ENCODE results near the gene RHOV. TPM values are rescaled to one million over a fixed set of nuclear protein-coding genes. Genes with fewer than 3 reads are reported as not detected.

Gene RHOV
- total RNA-seq, 2 donors from 2014 or later = not detected

DNA sequence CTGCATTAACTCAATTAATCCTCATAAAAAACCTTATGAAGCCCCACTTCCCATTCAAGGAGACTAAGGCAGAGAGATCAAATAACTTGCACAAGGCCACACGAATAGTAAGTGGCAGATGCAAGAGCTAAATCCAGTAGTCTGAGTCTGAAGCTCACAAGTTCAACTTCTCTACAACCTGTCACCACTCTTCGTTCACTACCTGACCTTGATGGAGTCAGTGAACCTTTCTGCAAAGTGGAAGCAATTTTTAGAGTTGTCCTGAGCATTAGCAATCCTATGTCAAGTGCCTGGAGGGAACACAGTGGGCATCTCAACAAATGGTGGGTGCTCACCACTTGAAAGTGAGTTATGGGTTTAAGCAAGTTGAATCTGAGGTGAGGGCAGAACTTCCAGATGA is 32.3 kb downstream of the RHOV start:
- Mint-ChIP-seq H3K27ac (no peak overlapping the region), H3K27me3 (peaks cover 7 to 19% of the 10 kb centered on the region in 2 donors), H3K36me3 (no peaks in the 10 kb centered on the region), H3K9me3 (no peaks in the 10 kb centered on the region), H3K4me1 (ENCODE audit: low read depth in 2 of 2) (peaks cover 5 to 6% of the 10 kb centered on the region in 2 donors), H3K4me3 (no peak overlapping the region)
- ATAC-seq = no peak
- DNase-seq (ENCODE audit: low spot score) = no peak

DNA sequence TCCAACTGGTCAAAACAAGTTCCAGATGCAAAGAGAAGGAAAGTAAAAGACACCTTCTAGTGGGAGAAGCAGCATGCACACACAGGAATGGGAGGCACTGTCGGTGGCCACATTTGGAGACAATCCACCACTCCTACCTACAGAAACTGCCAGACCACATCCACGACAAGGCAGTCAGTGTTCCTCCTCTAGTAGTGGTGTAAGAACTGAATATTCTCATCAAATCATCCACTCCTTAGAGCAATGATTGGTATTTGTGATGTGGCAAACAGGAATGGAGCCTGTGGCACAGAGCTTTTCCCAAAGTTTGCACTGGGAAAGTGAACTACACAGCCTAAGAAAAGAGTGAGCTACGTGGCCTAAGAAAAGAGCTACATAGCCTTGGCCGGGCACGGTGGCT is 35.3 kb downstream of the RHOV start:
- H3K4me3 Mint-ChIP-seq = no peak overlapping the region

DNA sequence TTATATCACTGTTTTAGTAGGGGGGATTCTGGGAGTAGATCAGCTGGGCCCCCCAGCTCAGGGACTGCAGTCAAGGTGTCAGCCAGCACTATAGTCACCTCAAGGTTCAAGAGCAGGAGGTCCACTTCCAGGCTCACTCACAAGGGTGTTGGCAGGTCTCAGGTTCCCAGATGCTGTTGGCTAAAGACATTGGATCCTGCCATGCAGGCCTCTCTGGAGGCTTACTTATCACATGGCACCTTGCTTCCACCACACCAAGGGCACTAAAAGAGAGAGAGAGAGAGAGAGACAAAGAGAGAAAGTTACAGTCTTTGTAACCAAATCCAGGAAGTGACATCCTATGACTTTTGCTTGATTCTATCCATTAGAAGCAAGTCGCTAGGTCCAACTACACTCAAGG is 38.0 kb downstream of the RHOV start:
- Mint-ChIP-seq H3K36me3 (no peaks in the 10 kb centered on the region), H3K9me3 (no peaks in the 10 kb centered on the region), H3K27me3 (no peaks in the 10 kb centered on the region), H3K27ac (no peak overlapping the region), H3K4me1 (ENCODE audit: low read depth in 2 of 2) (no peaks in the 10 kb centered on the region), H3K4me3 (no peak overlapping the region)
- ATAC-seq (no peak), DNase-seq (ENCODE audit: low spot score) (no peak)

More for the DNA sequence above, 35.3 kb downstream of the RHOV start:
- Mint-ChIP-seq H3K36me3 (no peaks in the 10 kb centered on the region), H3K27me3 (peaks cover 0 to 10% of the 10 kb centered on the region in 2 donors), H3K27ac (no peak overlapping the region), H3K4me1 (ENCODE audit: low read depth in 2 of 2) (peaks cover 0 to 2% of the 10 kb centered on the region in 2 donors), H3K9me3 (no peaks in the 10 kb centered on the region)
- ATAC-seq = no peak
- DNase-seq (ENCODE audit: low spot score) = peak; percentile 6

DNA sequence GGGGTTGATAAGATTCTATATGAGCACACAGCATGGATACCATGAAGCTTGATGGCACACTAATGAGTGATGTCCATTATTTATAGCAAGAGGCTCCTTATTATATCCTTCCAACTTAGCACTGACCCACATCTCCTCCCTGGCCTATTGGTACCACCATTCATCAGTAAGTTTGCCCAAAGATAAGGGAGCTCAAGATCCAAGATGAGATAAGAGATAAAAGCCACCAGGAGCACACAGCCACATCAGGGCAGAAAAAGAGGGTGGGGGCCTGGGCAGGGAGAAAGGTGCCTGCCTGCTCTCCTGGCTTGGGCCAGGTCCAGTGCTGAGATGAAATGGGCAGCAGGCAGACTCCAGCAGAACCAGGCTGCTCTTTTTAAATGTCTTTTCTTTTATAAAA is 41.1 kb downstream of the RHOV start:
- no peak for DNase-seq (ENCODE audit: low spot score)
- H3K9me3 Mint-ChIP-seq = no peaks in the 10 kb centered on the region
- H3K4me3 Mint-ChIP-seq = no peak overlapping the region
- H3K4me1 Mint-ChIP-seq (ENCODE audit: low read depth in 2 of 2) = no peaks in the 10 kb centered on the region
- H3K27me3 Mint-ChIP-seq = peaks cover 0 to 3% of the 10 kb centered on the region in 2 donors
- ATAC-seq = no peak
- H3K27ac Mint-ChIP-seq = no peak overlapping the region
- no peaks in the 10 kb centered on the region for H3K36me3 Mint-ChIP-seq

DNA sequence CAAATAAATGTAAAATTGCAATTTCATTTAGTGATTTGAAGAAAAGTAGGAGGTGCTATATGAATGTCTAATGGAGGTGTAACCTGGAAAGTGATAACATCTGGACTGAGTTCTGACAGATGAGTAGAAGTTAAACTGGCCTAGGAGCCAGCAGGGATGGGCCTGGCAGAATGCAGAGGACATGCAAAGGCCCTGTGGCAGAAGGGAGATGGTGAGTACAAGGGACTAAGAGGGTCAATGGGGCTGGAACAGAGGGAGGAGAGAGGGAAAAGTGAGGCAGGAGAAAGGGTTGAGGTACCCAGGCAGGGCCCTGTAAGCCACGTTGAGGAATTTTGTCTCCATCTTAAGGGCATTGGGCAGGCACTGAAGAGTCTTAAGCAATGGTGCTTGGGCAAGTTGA is 42.2 kb downstream of the RHOV start:
- ATAC-seq (no peak), DNase-seq (ENCODE audit: low spot score) (no peak)
- Mint-ChIP-seq H3K27me3 (peaks cover 0 to 5% of the 10 kb centered on the region in 2 donors), H3K4me3 (no peak overlapping the region), H3K4me1 (ENCODE audit: low read depth in 2 of 2) (no peaks in the 10 kb centered on the region), H3K36me3 (no peaks in the 10 kb centered on the region), H3K27ac (no peak overlapping the region), H3K9me3 (no peaks in the 10 kb centered on the region)

DNA sequence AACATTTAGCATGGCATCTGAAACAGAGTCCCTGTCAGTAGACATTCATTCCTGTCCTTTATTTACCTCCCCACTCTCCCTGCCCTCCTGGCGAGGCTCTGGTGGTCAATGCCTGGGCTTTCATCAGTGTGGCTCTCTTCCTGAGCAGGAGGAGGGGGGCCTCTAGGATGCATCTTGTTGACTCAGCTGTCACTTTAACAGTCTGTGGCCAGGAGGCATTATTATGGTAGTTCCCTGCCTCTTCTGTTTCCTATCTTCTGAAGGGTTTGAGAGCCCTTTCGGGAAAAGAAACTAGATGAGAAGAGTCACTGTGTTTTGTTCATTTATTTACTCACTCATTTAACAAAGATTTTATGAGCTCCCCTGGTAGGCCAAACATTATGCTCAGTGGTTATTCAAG is 43.1 kb downstream of the RHOV start:
- peaks cover 0 to 5% of the 10 kb centered on the region in 2 donors for H3K27me3 Mint-ChIP-seq
- H3K4me3 Mint-ChIP-seq = no peak overlapping the region
- ATAC-seq = no peak
- no peaks in the 10 kb centered on the region for H3K4me1 Mint-ChIP-seq (ENCODE audit: low read depth in 2 of 2)
- H3K36me3 Mint-ChIP-seq = no peaks in the 10 kb centered on the region
- no peak for DNase-seq (ENCODE audit: low spot score)
- H3K9me3 Mint-ChIP-seq = no peaks in the 10 kb centered on the region
- H3K27ac Mint-ChIP-seq = no peak overlapping the region

DNA sequence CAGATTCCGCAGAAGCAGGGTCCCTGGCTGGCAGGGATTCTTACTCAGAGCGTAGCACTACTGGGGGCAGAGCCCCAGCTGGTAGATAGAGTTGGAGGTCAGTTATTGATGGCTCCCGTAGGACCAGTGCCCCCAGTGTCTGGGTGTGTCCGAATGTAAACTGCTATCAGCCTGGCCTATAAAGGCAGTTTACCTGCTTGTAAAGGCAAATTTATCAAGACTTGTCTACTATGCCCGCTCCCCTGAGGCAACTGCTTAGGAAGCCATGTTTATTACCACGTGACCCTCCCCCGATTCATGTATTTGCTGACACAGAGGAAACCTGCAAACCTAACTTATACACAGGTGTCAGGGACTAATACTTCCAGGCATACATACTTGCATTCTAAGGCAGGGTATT is 44.9 kb downstream of the RHOV start:
- H3K27me3 Mint-ChIP-seq = peaks cover 0 to 5% of the 10 kb centered on the region in 2 donors
- DNase-seq (ENCODE audit: low spot score) (no peak), ATAC-seq (no peak)
- no peaks in the 10 kb centered on the region for H3K9me3 Mint-ChIP-seq
- H3K36me3 Mint-ChIP-seq = no peaks in the 10 kb centered on the region
- H3K4me3 Mint-ChIP-seq = no peak overlapping the region
- no peak overlapping the region for H3K27ac Mint-ChIP-seq
- H3K4me1 Mint-ChIP-seq (ENCODE audit: low read depth in 2 of 2) = no peaks in the 10 kb centered on the region

DNA sequence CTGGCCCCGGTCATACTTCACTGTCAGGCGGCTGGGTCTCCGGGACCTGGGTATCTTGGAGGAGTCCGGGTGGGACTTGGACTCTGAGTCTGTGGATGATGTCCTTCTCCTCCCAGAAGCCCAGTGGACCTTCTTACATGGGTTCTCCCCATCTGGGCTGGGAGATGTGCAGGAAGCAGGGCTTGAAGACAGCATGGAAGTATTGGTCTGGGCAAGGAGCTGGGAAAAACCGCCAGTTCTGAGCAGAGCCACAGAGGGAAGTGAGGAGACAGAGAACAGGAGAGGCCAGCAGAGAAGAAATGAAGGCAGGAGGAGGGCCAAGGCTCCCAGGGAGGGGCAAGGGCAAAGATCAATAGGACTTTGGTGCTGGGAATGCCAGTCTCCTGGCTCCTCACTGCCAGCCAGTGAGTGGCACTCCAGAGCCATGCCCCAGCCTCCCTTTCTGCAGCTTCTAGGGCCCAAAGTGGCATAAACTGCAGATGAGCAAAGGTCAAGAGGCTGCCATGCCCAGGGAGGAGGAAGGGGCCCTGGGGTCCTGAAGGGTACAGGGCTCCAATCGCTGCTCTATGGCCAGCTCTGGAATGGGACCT is 45.5 kb downstream of the RHOV start, which contains the start of gene PPP1R14D:
PPP1R14D (minus strand) TSS at position 262 of the 590 bp plus-strand sequence; CDS start at position 195, 67 bp downstream.
- peaks cover 0 to 5% of the 10 kb centered on the region in 2 donors for H3K27me3 Mint-ChIP-seq
- H3K9me3 Mint-ChIP-seq = no peaks in the 10 kb centered on the region
- no peaks in the 10 kb centered on the region for H3K4me1 Mint-ChIP-seq (ENCODE audit: low read depth in 2 of 2)
- no peak within 1 kb of the TSS for H3K27ac Mint-ChIP-seq
- DNase-seq (ENCODE audit: low spot score) (no peak), ATAC-seq (peak in 1 of 2 donors; percentile 56)
- H3K4me3 Mint-ChIP-seq = no peak within 1 kb of the TSS
- H3K36me3 Mint-ChIP-seq = no peaks in the 10 kb centered on the region

DNA sequence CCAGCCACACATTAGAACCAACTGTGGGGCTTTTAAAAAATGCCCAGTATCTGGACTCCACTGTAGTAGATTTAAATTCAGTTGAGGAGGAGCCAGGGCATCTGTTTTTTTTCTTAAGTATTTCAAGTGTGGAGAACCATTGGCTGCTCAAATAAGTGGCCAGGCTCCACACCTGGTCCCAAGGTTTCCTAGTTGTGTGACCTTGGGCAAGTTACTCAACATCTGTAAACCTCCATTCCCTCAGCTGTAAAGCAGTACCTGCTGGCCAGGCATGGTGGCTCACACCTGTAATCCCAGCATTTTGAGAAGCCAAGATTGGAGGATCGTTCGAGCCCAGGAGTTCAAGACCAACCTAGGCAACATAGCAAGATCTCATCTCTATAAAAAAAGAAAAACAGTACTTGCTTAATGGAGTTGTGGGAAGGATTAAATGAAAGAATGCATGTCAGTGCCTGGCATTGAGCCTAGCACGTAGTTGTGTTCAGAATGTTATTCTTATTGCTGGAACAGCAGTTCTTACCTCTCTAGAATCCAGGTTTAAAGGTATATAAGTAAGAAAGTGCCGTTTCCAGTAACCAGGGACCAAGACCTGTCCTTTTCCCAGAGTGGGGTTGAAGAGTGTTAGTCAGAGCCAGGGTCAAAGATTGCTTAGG is 47.5 kb downstream of the RHOV start:
- no peaks in the 10 kb centered on the region for H3K36me3 Mint-ChIP-seq
- DNase-seq (ENCODE audit: low spot score) (no peak), ATAC-seq (no peak)
- no peaks in the 10 kb centered on the region for H3K4me1 Mint-ChIP-seq (ENCODE audit: low read depth in 2 of 2)
- no peak overlapping the region for H3K4me3 Mint-ChIP-seq
- peaks cover 0 to 5% of the 10 kb centered on the region in 2 donors for H3K27me3 Mint-ChIP-seq
- no peak overlapping the region for H3K27ac Mint-ChIP-seq
- H3K9me3 Mint-ChIP-seq = no peaks in the 10 kb centered on the region

DNA sequence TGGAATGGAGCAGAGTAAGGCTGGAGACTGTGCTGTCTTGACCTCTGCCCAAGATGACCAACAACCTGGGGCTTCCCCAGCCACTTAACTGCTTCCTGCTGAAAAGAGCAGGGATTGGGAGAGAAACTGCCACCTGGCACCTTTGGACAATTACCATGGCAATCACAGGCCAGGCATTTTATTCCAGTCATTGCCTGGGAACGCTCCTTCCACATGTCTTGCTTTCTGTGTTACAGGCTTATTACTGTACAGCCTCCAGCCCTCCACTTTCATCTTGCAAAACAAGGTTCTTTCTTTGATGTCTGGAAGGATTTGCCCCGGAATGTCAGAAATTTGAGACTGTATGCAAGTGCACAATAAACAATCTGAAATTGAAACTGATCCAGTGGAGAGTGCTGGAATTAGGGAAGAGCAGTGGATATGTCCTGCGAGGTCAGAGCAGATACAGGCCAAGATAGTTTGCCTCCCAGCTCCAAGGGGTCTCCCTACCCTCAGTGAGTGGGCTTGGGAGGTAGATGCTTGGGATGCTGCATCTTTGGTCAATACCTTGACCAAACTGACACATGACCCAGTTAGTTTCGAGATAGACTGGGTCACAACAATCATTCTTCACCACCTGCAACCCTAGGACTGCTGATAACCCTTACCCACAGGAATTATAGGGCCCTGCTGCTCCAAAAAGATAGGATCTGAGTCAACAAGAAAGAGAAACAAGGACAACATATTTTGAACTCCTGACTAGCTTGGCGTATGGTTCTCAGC is 48.2 kb downstream of the RHOV start:
- H3K27me3 Mint-ChIP-seq = peaks cover 0 to 5% of the 10 kb centered on the region in 2 donors

DNA sequence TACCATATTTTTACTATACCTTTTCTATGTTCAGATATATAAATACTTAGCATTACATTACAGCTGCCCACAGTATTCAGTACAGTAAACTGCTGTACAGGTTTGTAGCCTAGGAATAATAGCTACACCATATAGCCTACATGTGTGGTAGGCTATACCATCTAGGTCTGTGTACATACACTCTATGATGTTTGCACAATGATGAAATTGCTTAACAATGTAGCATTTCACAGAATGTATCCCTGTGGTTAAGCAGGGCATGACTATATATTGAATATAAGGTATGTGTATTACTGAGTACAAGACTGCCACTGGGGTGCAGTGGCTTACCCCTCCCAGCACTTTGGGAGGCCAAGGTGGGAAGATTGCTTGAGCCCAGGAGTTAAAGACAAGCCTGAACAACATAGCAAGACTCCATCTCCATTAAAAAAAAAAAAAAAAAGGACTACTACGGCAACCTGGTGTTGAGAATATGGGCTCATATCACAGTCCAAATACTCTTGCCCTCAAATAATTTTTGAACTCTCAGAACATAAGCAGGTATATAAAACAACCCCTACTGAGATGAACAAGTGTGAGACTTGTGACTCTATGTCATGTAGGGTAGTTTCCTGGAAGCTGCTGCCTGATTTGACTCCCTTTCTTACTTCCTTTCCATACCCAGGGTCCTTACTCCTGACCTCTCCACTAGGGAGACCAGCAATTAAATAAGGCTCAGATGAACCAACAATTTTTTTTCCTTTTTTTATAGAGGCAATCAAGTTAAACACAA is 50.3 kb downstream of the RHOV start:
- Mint-ChIP-seq H3K9me3 (no peaks in the 10 kb centered on the region), H3K4me3 (no peak overlapping the region), H3K4me1 (ENCODE audit: low read depth in 2 of 2) (no peaks in the 10 kb centered on the region), H3K27me3 (peaks cover 0 to 5% of the 10 kb centered on the region in 2 donors), H3K36me3 (no peaks in the 10 kb centered on the region), H3K27ac (no peak overlapping the region)
- ATAC-seq (peak; percentile 71 to 84), DNase-seq (ENCODE audit: low spot score) (no peak)

More for the DNA sequence above, 48.2 kb downstream of the RHOV start:
- DNase-seq (ENCODE audit: low spot score) = no peak
- Mint-ChIP-seq H3K4me1 (ENCODE audit: low read depth in 2 of 2) (no peaks in the 10 kb centered on the region), H3K27ac (no peak overlapping the region), H3K9me3 (no peaks in the 10 kb centered on the region), H3K4me3 (no peak overlapping the region), H3K36me3 (no peaks in the 10 kb centered on the region)
- ATAC-seq = no peak
